GM12878 (cell line): ENCODE results near the gene ARHGAP6. TPM values are rescaled to one million over a fixed set of nuclear protein-coding genes. Genes with fewer than 3 reads are reported as not detected.
"Not testable (repeated sequence)": the region's sequence is repeated elsewhere in the genome, so short reads cannot be mapped to it uniquely, and the experiment has no call there.

ENCODE experiments used
- ATAC-seq: fragments of 200-7000 bp; cut with Tn5 transposase; 3 replicates; pipeline ENCODE4 v1.9.1; 2020; ENCODE audit warnings: mild to moderate bottlenecking, moderate library complexity
- BruUV-seq: library from RNA; stranded (reverse); fragments of 400-500 nt; replicated peaks from 2 replicates; lab custom pipeline; 2021; lab: Mats Ljungman, UMichigan
- CTCF ChIA-PET: fragments of 300-600 bp; sonication (Branson Sonifier 250); formaldehyde crosslinking; extraction: SDS; loops from one replicate; lab custom pipeline; 2021; ENCODE audit warnings: inconsistent platforms; lab: Yijun Ruan, JAX
- POLR2A ChIA-PET: fragments of 350-600 bp; formaldehyde crosslinking; extraction: SDS; loops from one replicate; lab custom pipeline; 2021; ENCODE audit warnings: inconsistent platforms; lab: Charles Lee
- RAD21 ChIA-PET: fragments of 300-600 bp; sonication (Branson Sonifier 250); formaldehyde crosslinking; loops from one replicate; lab custom pipeline; 2023; ENCODE audit warnings: antibody characterized with exemption; ENCODE audit not compliant: unreplicated experiment; lab: Charles Lee
- SMC1A ChIA-PET: fragments of 300-600 bp; sonication (Branson Sonifier 250); formaldehyde crosslinking; loops from one replicate; lab custom pipeline; 2023; ENCODE audit not compliant: unreplicated experiment, uncharacterized antibody; lab: Charles Lee
- DNase-seq: peaks from one replicate; pipeline ENCODE4 v3.0.0-alpha.2; 2011; ENCODE audit warnings: low read depth, low spot score
- FAIRE-seq: peaks from 3 replicates; lab custom pipeline; 2011; peaks lifted over from hg19 to GRCh38; lab: Jason Lieb, UNC
- H2AFZ ChIP-seq: 2 replicates; pipeline ENCODE4 v1.6.0; 2011; ENCODE audit warnings: low read depth, low read length, control low read depth; ENCODE audit not compliant: control insufficient read depth
- H3K27ac ChIP-seq: 2 replicates; pipeline ENCODE4 v1.5.1; 2011; ENCODE audit warnings: control low read depth; ENCODE audit not compliant: control insufficient read depth, insufficient read depth
- H3K27me3 ChIP-seq, 2 experiments: replicated peaks in 1 of 2; 2 replicates each; pipeline versions ENCODE4 v1.6.0 to v1.6.1; 2011; ENCODE audit warnings: low read length in 1 of 2; ENCODE audit not compliant: control insufficient read depth in 2 of 2, insufficient read depth in 2 of 2
- H3K36me3 ChIP-seq, 2 experiments: 2 replicates each; pipeline ENCODE4 v1.5.1; 2011; ENCODE audit warnings: low read length in 1 of 2; ENCODE audit not compliant: control insufficient read depth in 2 of 2, insufficient read depth in 2 of 2
- H3K4me1 ChIP-seq: 2 replicates; pipeline ENCODE4 v1.6.1; 2011; ENCODE audit warnings: mild to moderate bottlenecking, low read length, moderate library complexity, mixed read lengths; ENCODE audit not compliant: control insufficient read depth, insufficient read depth
- H3K4me2 ChIP-seq: 2 replicates; pipeline ENCODE4 v1.6.0; 2011; ENCODE audit warnings: control low read depth; ENCODE audit not compliant: control insufficient read depth, insufficient read depth
- H3K4me3 ChIP-seq: fragments of 200-600 bp; sonication (generic); 2 replicates; pipeline ENCODE4 v1.5.1; 2016
- H3K79me2 ChIP-seq: 2 replicates; pipeline ENCODE4 v1.6.0; 2011; ENCODE audit warnings: low read length; ENCODE audit not compliant: control insufficient read depth, insufficient read depth
- H3K9ac ChIP-seq: 2 replicates; pipeline ENCODE4 v1.8.0; 2011; ENCODE audit warnings: low read length, control low read depth, mixed read lengths; ENCODE audit not compliant: control insufficient read depth, insufficient read depth
- H3K9me3 ChIP-seq: replicated peaks from 3 replicates; pipeline ENCODE4 v1.5.1; 2011; ENCODE audit warnings: mild to moderate bottlenecking, low read length; ENCODE audit not compliant: control insufficient read depth, insufficient read depth
- H4K20me1 ChIP-seq: 2 replicates; pipeline ENCODE4 v1.6.0; 2011; ENCODE audit not compliant: control insufficient read depth, insufficient read depth
- BCL3 ChIP-seq: IDR thresholded peaks from 2 replicates; pipeline ENCODE4 v1.6.1; 2011; ENCODE audit warnings: borderline replicate concordance, low read depth, mild to moderate bottlenecking, moderate library complexity, low read length; ENCODE audit not compliant: insufficient read depth, poor library complexity, severe bottlenecking
- CHD2 ChIP-seq: IDR thresholded peaks from 2 replicates; pipeline ENCODE4 v1.6.1; 2011; ENCODE audit warnings: low read depth, low read length, improper control_type of control experiment, borderline replicate concordance
- LARP7 ChIP-seq: fragments of 450-650 bp; IDR thresholded peaks from 2 replicates; pipeline ENCODE4 v1.6.1; 2017; ENCODE audit warnings: mild to moderate bottlenecking
- MEF2A ChIP-seq: IDR thresholded peaks from 2 replicates; pipeline ENCODE4 v1.6.1; 2011; ENCODE audit warnings: low read depth, mild to moderate bottlenecking, low read length, moderate library complexity; ENCODE audit not compliant: insufficient read depth
- RCOR1 ChIP-seq: conservative IDR thresholded peaks from 2 replicates; pipeline ENCODE4 v1.6.1; 2012; ENCODE audit warnings: low read depth, low read length, improper control_type of control experiment
- TARDBP ChIP-seq: IDR thresholded peaks from 2 replicates; pipeline ENCODE4 v1.6.1; 2016; ENCODE audit warnings: borderline replicate concordance
- WGBS: methylation state at CpG from one replicate; pipeline ENCODE4 v1.1.6; 2016; ENCODE audit warnings: low lambda C conversion rate; ENCODE audit not compliant: insufficient replicate concordance, insufficient coverage; ENCODE audit errors: missing lambda C conversion rate; 5-methylcytosine and 5-hydroxymethylcytosine counted together
- in situ Hi-C: fragments of 300-500 bp; cut with MboI; formaldehyde crosslinking; loops from 9 replicates; pipeline ENCODE4 v1.14.3; 2018; ENCODE audit warnings: mixed read lengths
- intact Hi-C: fragments of 100-400 bp; cut with micrococcal nuclease; formaldehyde crosslinking; loops from one replicate; pipeline ENCODE4 v1.14.2; 2022; ENCODE audit not compliant: unreplicated experiment
- polyA plus RNA-seq, 11 experiments: library from polyadenylated mRNA; depleted of rRNA in 4 of 11; unstranded in 6 of 11; stranded (reverse) in 5 of 11; fragments of >200 nt; fragmentation: Nextera tagmentation in 4 of 11; fragmentation: Illumina TruSeq in 1 of 11; extraction: Ambion mirVana in 4 of 11; extraction: Trizol in 1 of 11; gene quantifications; 1 replicate in 1 of 11; 2 replicates in 10 of 11; pipeline versions ENCODE4 v1.2.1 to v1.2.3, GENCODE V29; 2011 to 2016; ENCODE audit warnings: inconsistent platforms in 2 of 11, missing spikeins in 2 of 11, low read depth in 1 of 11
- total RNA-seq, 4 experiments: library from RNA; depleted of rRNA in 3 of 4; stranded (reverse); fragments of >200 nt in 3 of 4; fragmentation: Illumina TruSeq in 1 of 4; extraction: Trizol in 1 of 4; gene quantifications; 2 replicates each; pipeline versions ENCODE4 v1.2.1 to v1.2.3, GENCODE V29; 2013 to 2021
- TF ChIP-seq, protein P1 (sequence below): IDR thresholded peaks from 2 replicates; pipeline ENCODE4 v1.6.1; 2011; ENCODE audit warnings: low read depth, low read length, improper control_type of control experiment, borderline replicate concordance
- TF ChIP-seq, protein P2 (sequence below): IDR thresholded peaks from 2 replicates; pipeline ENCODE4 v1.6.1; 2011; ENCODE audit warnings: low read depth, mild to moderate bottlenecking, low read length, moderate library complexity, borderline replicate concordance; ENCODE audit errors: extremely low read depth

ARHGAP6 gene
- total and polyA plus RNA-seq, 10 of the 15 experiments (the other 5 are each of a cell fraction or from before 2014, with no cell fraction given): 0.20 to 1.8 (median 0.76) TPM

DNA sequence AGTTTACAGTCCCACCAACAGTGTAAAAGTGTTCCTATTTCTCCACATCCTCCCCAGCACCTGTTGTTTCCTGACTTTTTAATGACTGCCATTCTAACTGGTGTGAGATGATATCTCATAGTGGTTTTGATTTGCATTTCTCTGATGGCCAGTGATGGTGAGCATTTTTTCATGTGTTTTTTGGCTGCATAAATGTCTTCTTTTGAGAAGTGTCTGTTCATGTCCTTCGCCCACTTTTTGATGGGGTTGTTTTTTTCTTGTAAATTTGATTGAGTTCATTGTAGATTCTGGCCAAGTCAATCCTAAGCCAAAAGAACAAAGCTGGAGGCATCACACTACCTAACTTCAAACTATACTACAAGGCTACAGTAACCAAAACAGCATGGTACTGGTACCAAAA is 146.5 kb downstream of the ARHGAP6 start:
- FAIRE-seq, RAD21 ChIA-PET, BruUV-seq, H3K9me3 ChIP-seq, intact Hi-C loops, H3K4me1 ChIP-seq, SMC1A ChIA-PET, H3K27me3 ChIP-seq, H3K79me2 ChIP-seq, H3K9ac ChIP-seq, H3K36me3 ChIP-seq, H3K4me2 ChIP-seq, H3K27ac ChIP-seq, ATAC-seq, DNase-seq, H3K4me3 ChIP-seq, H4K20me1 ChIP-seq, in situ Hi-C loops, POLR2A ChIA-PET, CTCF ChIA-PET, H2AFZ ChIP-seq: not testable (repeated sequence)
- WGBS: 0% methylated on average over 1 of the region's 1 CpG

DNA sequence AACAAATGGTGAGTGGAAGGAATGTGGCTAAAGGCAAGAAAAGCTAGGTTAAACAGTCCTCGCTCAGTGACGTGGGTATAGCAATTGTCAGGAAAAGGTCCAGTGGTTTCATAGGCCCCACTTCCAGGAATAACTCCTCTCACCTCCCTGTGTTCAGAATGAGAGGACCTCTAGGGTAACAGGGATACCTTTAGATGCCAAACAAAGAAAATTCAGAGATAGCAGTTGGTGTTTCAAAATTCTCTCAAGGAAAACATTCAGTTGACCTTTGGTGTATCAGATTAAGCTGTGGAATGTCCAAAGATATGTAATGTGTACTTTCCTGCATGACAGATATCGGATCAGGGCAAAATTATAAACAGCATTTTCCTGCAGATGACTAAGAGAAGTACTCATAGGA is 155.9 kb downstream of the ARHGAP6 start:
- H3K4me3 ChIP-seq: no peak overlapping the region
- CTCF ChIA-PET: no interaction called here
- no TSS peak for BruUV-seq
- H3K79me2 ChIP-seq: no peaks in the 10 kb centered on the region
- no peak overlapping the region for H3K27ac ChIP-seq
- H3K9me3 ChIP-seq: no peaks in the 10 kb centered on the region
- POLR2A ChIA-PET: no interaction called here
- H3K27me3 ChIP-seq: no peaks in the 10 kb centered on the region
- H3K9ac ChIP-seq: no peak overlapping the region
- H4K20me1 ChIP-seq: no peaks in the 10 kb centered on the region
- 50% methylated on average over 3 of the region's 3 CpGs for WGBS
- H2AFZ ChIP-seq: no peak overlapping the region
- H3K4me2 ChIP-seq: no peak overlapping the region
- in situ Hi-C loops: no loop called here
- SMC1A ChIA-PET: no interaction called here
- RAD21 ChIA-PET: no interaction called here
- intact Hi-C loops: no loop called here
- no peak for DNase-seq
- no peaks in the 10 kb centered on the region for H3K36me3 ChIP-seq
- no peak for FAIRE-seq
- no peak for ATAC-seq
- H3K4me1 ChIP-seq: no peaks in the 10 kb centered on the region
- TF ChIP-seq CHD2 (no peak), TARDBP (no peak), BCL3 (no peak), LARP7 (no peak), RCOR1 (no peak), MEF2A (no peak)
- TF ChIP-seq, protein P1, sequence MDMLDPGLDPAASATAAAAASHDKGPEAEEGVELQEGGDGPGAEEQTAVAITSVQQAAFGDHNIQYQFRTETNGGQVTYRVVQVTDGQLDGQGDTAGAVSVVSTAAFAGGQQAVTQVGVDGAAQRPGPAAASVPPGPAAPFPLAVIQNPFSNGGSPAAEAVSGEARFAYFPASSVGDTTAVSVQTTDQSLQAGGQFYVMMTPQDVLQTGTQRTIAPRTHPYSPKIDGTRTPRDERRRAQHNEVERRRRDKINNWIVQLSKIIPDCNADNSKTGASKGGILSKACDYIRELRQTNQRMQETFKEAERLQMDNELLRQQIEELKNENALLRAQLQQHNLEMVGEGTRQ: no peak
- TF ChIP-seq, protein P2, sequence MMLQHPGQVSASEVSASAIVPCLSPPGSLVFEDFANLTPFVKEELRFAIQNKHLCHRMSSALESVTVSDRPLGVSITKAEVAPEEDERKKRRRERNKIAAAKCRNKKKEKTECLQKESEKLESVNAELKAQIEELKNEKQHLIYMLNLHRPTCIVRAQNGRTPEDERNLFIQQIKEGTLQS: no peak
